Measurements from ENCODE around the gene COL9A3.

The COL9A3 gene

DNA sequence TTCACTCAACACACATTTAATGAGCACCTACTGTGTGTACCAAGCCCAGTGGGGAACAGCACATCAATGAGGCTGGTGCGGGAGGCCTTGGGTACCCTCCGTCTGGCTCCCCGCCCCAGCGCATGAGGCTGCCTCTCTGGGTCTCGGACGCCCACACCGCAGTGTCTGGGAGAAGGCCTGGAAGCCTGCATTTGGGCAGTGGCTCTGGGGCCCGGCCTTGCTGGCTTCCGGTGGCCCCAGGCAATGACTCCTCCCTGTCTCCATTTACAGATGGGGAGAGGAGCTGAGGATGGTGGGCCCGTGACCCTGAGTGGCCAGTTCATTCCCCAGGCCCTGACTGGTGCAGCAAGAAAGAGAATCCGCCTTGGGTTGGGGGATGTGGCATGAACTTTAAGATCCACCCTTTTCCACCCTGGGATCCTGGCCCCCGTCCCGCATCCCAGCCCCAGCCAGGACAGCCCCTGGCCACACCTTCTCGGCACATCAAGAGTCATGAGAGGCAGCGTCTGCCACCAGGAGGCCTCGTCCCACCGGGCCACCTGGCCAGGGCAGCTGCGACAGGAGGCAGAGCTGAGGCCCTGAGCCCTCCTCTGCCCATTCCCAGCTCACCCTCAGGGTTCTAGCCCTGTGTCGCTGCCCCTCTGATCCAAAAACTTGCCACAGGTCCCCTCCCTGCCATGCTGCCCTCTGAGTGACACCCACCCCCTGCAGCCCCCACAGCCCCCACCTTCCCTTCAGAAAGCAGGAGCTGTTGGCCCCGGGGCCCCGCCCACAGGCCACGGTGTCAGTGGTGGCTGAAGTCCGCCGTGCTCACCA lies 38.0 kb upstream of the COL9A3 start:
- DNase-seq (ENCODE audit: low read depth in 2 of 2) = no peak

DNA sequence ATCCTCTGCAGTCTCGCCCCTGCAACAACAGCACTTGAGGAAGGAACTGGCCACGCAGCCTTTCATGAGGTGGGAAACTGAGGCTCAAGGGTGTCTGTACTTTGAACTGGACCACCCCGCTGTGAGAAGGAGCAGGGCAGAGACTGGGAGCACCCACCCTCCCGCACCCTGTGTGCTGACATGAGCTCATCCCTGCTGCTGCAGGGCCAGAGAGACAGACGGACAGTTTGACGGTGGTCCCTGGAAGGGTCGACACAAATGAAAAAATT lies 37.5 kb upstream of the COL9A3 start:
- DNase-seq (ENCODE audit: low read depth in 2 of 2) = no peak

DNA sequence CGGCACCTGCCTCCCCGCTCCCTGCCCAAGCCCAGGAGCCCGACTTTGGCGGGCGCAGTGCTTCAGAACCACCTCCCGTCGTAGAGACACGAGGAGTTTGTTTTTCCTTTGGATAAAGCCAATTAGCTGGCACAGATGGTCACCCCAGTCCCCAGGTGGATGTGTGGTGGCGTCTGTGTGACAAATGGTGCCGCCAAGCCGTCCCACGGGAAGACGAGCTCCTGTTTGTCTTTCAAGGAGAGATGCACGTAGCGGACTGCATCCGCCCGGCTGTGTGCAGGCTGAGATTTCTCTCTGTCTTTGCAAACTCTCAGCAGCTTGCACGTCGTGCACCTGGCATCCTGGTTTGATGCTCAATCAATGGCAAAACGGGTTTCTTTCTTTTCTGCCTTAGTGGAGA lies 36.6 kb upstream of the COL9A3 start:
- no peak for DNase-seq (ENCODE audit: low read depth in 2 of 2)

DNA sequence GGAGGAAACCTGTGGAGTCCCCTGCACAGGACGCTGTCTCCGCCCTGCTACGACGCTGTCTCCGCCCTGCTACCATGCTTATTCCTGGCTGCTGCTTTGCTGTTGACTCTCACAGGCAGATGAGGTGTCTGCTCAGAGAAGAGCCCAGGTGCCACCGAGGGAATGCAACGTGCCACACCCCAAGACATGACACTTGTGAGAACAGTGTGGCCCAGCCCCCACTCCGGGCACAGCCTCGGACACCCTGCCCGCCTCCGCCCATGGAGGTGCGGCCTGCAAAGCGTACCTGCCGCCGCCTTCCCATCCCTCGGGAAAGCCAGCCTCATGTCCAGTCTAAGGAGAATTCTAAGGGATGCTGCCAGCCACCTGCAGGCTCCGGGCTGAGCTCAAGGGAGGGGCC lies 36.2 kb upstream of the COL9A3 start:
- DNase-seq (ENCODE audit: low read depth in 2 of 2) = no peak

DNA sequence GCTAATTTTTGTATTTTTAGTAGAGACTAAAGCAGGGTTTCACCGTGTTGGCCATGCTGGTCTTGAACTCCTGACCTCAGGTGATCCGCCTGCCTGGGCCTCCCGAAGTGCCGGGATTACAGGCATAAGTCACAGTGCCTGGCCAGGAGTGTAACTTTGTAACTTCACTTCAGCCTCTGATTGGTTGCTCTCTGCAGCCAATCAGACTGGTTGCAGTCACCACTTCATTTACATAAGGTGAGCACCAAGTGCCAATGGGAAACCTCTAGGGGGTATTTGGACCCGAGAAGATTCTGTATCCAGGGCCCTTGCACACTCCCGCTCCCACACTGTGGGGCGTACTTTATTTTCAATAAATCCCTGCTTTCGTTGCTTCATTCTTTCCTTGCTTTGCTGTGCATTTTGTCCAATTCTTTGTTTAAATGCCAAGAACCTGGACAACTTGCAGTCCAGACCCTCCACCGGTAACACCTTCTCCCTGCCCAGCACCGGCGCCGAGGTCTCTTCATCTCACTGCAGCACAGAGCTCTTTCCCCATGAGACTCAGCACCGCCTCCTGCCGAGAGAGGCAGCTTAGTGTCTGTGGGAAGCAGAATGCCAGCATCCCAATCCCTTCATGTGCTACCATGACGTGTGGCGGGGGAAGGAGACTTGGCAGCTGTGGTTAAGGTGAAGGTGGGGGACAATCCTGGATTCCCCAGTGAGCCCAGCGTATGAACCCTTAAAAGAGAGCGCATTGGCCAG lies 34.5 kb upstream of the COL9A3 start:
- no peak for DNase-seq (ENCODE audit: low read depth in 2 of 2)

DNA sequence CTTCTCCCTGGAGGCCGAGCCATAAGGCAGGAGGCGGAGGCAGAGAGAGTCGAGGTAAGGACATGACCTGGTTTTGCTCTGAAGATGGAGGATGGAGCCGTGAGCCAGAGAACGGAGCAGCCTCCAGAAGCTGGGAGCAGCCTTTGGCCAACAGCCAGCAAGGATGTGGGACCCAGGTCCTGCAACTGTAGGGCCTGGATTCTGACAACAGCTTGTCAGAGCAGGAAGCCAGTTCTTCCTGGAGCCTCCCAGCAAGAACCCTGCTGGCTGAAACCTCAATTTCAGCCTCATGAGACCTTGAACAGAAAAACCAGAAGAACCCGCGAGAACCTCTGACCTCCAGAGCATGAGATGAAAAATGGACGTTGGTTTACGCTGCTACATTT lies 34.0 kb upstream of the COL9A3 start:
- no peak for DNase-seq (ENCODE audit: low read depth in 2 of 2)

DNA sequence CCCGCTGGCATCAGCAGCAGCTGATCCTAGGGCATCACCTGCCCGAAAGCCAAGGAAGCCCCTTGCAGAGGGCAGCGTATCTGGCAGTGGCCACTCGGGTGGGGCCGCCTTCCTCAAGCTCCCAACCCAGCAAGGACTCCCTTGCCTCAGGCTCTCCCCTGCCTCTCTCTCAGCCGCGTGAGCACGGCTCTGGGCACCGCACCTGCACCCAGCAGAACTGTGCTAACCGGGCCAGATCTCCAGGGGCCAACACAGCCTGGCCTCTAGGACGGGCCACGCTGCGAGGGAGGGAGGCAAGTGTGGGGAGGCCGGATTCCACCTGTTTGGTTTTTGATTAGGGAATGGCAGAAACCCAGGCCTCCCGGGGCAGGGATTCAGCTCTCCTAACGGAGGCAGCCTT lies 32.4 kb upstream of the COL9A3 start:
- DNase-seq (ENCODE audit: low read depth in 2 of 2) = no peak

DNA sequence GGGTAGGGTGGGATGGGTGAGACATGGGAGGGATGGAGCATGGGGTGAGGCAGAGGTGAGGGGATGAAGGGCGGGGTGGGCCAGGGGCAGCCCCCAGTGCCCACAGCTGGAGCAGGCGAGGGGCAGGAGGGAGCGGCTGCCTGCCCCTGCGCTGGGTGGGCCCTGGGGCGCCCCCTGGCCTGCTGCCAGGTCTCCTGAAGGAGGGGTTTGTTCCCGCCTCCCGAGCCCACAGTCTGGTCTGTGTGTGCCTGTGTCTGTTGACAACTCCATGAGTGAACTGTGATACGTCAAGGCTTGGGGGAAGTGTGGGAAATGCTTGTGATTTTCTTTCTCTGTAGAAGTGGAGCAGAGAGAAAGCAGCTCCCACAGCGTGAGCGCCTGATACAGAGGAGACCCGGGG lies 31.5 kb upstream of the COL9A3 start:
- DNase-seq (ENCODE audit: low read depth in 2 of 2) = no peak

DNA sequence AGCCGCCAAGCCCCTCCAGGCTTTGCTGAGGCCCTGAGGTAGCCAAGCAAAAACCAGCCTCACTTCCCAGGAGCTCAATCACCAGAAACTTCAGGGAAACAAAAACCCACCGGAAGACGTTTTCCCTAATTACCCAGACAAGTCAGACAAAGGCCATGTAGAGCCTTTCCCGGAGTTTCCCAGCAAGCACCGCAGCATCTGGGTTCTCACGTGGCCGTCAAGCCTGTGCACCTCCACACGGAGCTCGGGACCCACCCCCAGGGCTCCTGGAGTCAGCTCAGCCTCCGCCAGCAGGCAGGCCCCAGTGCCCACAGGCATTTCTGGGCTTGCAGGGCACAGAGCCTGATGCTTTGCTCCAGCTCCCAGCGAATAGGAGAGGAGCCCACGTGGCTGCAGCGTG lies 30.7 kb upstream of the COL9A3 start:
- DNase-seq (ENCODE audit: low read depth in 2 of 2) = no peak

DNA sequence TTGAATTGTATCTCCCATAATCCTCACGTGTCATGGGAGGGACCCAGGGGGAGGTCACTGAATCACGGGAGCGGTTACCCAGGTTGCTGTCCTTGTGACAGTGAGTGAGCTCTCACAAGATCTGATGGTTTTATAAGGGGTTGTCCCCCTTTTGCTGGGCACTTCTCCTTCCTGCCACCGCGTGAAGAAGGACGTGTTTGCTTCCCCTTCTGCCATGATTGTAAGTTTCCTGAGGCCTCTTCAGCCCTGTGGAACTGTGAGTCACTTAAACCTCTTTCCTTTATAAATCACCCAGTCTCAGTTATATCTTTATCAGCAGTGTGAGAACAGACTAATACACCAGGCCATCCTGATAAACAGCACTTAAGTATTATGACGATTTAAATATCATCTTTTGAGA lies 29.5 kb upstream of the COL9A3 start:
- no peak for DNase-seq (ENCODE audit: low read depth in 2 of 2)

DNA sequence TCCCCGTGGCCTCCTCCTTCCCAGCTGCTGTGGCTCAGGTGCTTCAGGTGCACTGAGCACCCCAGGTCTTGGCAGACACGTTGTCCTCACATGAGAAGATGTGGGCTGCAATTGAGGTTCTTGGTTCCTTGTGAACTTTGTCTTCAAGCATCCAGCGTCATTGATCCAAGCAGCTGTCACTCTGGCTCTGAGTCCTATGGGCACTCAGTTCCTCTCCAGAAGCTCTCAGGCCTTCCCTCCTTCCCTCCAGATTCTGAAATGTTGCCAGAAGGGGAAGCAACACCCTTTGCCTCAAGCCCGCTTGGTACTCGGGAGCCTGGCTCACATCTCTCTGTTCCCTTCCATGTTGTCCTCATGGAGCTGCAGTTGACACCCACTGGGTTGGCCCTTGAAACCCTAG lies 29.0 kb upstream of the COL9A3 start:
- DNase-seq (ENCODE audit: low read depth in 2 of 2) = no peak

DNA sequence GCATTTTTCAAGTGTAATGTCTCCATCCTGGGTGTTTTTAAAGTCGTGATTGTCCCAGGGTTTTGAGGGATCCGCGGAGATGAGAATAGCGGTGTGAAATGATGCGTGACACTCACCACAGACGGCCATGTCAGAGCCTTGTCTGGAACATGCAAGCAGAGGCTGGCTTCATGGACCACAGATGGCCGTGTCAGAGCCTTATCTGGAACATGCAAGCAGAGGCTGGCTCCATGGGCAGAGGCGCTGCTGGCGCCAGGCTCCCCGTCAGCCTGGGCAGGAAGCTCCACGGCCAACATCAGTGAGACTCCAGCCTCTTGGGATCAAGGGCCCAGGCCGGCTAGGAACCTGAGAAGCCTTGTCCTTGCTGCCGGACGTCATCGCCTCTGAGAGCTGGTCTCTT lies 28.2 kb upstream of the COL9A3 start:
- DNase-seq (ENCODE audit: low read depth in 2 of 2) = no peak

DNA sequence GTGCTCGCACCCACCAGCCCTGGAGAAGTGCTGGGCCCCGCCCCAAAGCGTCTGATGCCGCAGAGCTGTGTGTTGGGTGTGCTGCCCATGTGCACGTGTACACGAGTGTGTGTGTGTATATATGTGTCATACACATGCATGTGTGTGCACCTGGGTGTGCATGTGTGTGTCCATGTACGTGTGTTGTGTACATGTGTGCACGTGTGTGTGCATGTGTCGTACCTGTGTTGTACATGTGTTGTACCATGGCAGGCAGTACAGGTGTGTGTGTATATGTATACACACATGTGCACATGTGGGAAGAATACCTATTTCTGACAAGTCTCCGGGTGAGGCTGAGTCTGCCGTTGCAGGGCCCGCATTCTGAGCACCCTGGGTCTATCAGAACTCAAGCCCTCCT lies 26.8 kb upstream of the COL9A3 start:
- DNase-seq (ENCODE audit: low read depth in 2 of 2) = no peak

DNA sequence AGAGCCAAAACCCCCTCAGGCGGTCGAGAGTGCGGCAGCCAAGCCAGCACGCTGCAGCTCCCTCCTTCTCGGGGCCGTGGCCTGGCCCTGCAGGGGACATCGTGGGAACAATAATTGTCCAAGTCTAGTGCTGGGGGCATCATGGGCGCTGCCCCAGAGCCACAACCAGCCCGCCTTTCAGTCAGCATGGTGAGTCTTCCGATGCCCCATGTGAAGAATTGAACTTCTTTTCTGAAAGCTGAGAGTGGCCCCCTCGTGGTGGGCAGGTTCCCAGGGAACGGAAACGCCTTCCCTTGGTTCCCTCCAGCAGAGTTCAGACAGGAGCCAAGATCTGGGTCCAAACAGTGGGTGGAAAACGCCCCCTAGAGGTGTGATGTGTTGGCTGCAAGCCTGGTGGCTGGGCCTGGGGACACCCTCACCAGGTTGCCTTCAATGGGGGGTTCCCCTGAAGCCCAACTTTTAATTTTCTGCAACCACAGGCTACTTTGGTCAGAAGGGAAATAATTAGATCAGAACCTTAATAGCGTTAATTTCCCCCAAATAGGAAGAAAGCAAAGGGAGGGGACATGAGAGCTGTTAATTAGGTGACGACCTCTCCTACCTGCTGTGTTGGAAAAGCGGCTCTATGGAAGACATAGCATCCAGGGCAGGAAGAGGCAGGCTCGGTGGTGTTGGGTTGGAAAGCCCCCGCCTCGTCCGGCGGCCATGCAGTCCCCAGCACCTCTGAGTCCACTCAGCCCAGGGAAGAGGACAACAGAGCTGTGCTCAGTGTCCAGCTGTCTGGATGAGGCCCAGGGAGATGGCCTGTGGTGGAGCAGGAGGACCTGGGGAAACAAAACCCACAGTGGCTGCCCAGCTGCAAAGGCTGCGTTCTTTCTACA lies 25.3 kb upstream of the COL9A3 start:
- DNase-seq (ENCODE audit: low read depth in 2 of 2) = peak; percentile 63 to 66

DNA sequence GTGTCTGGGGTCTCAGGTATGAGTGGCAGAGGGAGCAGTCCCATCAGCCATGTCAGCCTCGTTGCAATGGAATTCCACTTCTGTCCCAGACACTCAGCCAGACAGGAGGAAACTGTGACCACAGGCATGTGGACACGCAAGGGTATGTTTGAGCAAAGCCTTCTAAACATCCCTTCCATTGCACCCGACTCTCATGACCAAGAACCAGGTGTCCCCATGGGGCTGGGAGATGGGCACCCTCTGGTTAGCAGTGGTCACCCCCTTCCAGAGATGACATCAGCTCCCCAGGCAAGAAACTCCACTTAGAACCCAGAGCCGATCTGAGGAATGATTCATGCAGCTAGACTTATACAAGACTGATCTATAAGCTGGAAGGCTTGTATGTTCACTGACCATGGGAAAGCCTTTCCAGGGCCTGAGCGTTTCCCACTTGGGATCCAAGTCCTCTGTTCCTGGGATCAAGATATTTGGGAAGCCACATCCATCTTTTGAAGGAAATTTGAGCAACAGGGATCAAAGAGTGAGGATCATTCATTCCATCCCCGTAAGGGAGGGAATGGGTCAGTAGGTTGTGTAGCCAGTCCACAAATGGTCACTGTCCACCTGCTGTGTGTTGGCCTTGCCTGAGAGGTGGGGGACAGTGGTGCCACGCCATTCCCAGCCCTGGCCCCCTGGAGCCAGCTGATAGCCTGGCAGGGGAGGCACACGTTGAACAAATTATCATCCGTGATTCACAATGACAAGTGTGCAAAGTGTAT lies 24.5 kb upstream of the COL9A3 start:
- no peak for DNase-seq (ENCODE audit: low read depth in 2 of 2)

DNA sequence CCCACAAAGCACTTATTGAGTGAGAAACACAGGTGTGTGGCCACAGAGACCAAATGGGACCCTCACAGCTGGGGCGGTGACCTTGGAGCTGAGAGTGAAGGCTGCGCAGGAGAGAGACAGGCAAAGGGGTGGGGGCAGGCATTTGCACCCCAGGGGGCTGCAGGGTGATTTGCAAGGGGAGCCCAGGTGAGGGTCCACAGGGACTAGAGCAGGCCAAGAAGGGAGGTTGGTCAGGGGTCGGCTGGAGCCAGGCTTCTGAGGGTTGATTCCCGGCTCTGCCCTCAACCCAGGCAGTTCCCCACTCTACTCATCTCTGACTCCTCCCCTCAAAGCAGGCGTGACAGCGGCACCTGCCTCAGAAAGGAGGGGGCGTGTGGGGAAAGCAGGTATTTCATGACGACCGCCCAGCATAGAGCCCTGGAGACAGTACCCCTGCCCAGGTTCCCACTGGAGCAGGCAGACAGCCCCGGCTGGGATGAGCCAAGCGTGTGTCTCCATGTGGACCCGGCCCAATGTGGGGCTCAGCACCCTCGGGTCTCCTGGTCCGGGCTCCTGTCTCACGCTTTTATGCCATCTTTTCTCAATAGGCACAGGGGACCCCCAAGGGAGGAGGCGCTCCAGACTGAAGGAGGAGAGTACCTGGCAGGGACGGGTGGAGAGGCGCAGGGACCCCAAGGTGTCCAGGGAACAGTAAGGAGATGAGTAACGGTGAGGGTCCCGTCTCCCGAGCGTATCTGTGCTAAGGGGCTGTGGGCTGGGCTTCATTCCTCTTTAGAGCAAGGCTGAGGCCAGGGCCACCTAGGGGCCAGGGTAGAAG lies 23.7 kb upstream of the COL9A3 start:
- DNase-seq (ENCODE audit: low read depth in 2 of 2) = no peak

DNA sequence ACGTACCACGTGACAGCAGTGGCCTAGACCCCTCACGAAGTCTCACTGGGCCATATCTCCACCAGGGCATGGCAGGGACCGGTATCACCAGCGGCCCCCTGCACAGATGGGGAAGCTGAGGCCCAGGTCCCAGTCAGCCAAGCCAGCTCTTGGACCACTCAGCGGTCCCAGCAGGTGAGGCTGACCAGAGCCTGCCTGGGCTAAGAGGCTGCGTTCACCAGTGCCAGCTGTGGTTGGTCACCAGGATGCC lies 23.2 kb upstream of the COL9A3 start:
- DNase-seq (ENCODE audit: low read depth in 2 of 2) = no peak

DNA sequence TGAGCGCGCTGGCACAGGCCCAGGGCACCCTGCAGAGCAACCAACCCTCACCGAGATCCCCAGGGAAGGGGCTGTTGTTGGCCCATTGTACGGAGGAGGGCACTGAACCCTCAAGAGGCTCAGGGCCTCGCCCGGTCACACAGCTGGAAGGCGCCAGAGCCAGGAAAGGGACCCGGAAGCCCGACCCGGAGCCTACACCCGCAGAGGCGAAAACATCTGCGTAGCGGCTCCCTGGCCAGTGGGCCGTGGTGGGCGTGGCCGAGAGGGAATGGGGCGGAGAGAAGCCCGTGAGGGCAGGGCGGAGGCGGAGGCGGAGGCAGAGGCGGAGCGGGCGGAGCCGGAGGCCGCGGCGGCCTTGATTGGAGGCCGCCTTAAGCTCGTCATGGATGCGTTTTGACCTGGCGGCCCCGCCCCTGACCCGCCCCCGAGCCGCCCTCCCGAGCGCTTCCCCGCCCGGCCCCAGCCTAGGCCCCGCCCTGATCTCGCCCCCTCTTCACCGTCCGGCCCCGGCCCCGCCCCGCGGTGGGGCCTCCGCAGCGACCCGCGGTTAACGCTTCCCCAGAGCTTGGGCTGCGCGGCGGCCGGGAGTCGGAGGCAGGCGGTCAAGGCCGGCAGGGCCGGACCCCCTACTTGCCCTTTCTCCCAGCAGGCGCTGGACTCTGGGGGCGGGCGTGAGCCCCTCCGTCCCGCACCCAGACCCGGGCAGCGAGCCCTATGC lies 22.7 kb upstream of the COL9A3 start:
- DNase-seq (ENCODE audit: low read depth in 2 of 2) = peak; percentile 91 to 95

DNA sequence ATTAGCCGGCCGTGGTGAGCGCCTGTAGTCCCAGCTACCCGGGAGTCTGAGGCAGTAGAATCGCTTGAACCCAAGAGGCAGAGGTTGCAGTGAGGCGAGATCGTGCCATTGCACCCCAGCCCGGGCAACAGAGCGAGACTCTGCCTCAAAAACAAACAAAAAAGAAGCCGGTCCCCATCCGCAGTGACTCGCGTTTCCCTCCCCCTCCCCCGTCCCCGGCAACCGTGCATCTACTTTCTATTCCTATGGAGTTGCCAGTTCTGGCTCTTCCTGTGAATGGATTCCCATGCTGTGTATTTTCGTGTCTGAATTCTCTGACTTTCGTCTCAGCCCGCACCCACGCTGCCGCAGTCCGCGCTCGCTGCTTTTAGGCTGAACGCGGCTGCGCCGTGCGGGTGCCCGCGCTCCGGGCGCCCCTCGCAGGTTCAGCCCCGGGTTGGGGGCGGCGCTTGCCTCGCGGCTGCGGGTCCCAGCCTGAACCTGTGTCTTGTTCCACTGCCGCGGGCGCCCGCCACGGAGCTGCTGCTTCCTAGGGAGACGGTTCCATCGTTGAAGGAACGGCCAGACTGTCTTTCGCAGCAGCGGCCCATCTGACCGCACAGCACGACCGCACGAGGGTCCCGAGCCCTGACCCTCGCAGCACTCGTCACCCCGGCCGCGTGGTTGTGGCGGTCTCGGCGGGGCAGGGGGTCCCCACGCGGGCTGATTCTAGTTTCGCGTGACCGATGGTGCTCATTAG lies 21.7 kb upstream of the COL9A3 start:
- peak; percentile 58 to 67 for DNase-seq (ENCODE audit: low read depth in 2 of 2)
